SHP77 (cell line): ENCODE data around the gene RAB27B.
"Not testable (repeated sequence)": the region's sequence is repeated elsewhere in the genome, so short reads cannot be mapped to it uniquely, and the experiment has no call there.

Experiments
- DNase-seq, 2 experiments: peaks; one replicate each; lab custom pipeline; 2025; lab: John Stamatoyannopoulos, UW

Gene RAB27B

GRCh38 chr18:54815086-54815485, 13.2 kb upstream of the RAB27B start:
- DNase-seq = no peak

GRCh38 chr18:54820785-54821275, 7.4 kb upstream of the RAB27B start:
- not testable (repeated sequence) for DNase-seq

- DNase-seq = no peak
These were observed 5.1 kb upstream of the RAB27B start for GRCh38 chr18:54822872-54823845.

- no peak for DNase-seq
These were observed 3.5 kb upstream of the RAB27B start for GRCh38 chr18:54824761-54825160.

GRCh38 chr18:54825601-54826344, 2.5 kb upstream of the RAB27B start:
- no peak for DNase-seq

GRCh38 chr18:54828986-54829385, 709 bp downstream of the RAB27B start:
- DNase-seq = no peak

GRCh38 chr18:54829856-54830255, 1.6 kb downstream of the RAB27B start:
- no peak for DNase-seq

- DNase-seq = no peak
These were observed 2.0 kb downstream of the RAB27B start for GRCh38 chr18:54830260-54830659.

GRCh38 chr18:54830866-54831265, 2.6 kb downstream of the RAB27B start:
- DNase-seq = no peak

GRCh38 chr18:54835944-54836343, 7.7 kb downstream of the RAB27B start:
- no peak for DNase-seq

GRCh38 chr18:54843314-54843713, 15.0 kb downstream of the RAB27B start:
- DNase-seq = no peak

- DNase-seq = no peak
These were observed 17.5 kb downstream of the RAB27B start for GRCh38 chr18:54845787-54846186.

- DNase-seq = no peak
These were observed 19.8 kb downstream of the RAB27B start for GRCh38 chr18:54848121-54848520.

- DNase-seq = no peak
These were observed 21.4 kb downstream of the RAB27B start for GRCh38 chr18:54849683-54850082.

- no peak for DNase-seq
These were observed 22.3 kb downstream of the RAB27B start for GRCh38 chr18:54850598-54850997.

GRCh38 chr18:54852780-54853675, 24.8 kb downstream of the RAB27B start:
- DNase-seq = no peak

- DNase-seq = not testable (repeated sequence)
These were observed 26.8 kb downstream of the RAB27B start for GRCh38 chr18:54855050-54855449.

GRCh38 chr18:54856105-54856646, 27.9 kb downstream of the RAB27B start:
- DNase-seq = no peak

- no peak for DNase-seq
These were observed 29.2 kb downstream of the RAB27B start for GRCh38 chr18:54857499-54857898.

GRCh38 chr18:54859667-54860421, 31.6 kb downstream of the RAB27B start:
- DNase-seq = no peak

- DNase-seq = no peak
These were observed 32.7 kb downstream of the RAB27B start for GRCh38 chr18:54860941-54861340.
